Activated CD4-positive, CD25-positive, alpha-beta regulatory T cell (primary cell): ENCODE data around the gene TVP23C.
"Not testable (repeated sequence)": the region's sequence is repeated elsewhere in the genome, so short reads cannot be mapped to it uniquely, and the experiment has no call there.

Experiments
- DNase-seq, 4 experiments: peaks; one replicate each; lab custom pipeline; 2025; lab: John Stamatoyannopoulos, UW

TVP23C gene

GRCh38 chr17:15526292-15527218 is 36.7 kb downstream of the TVP23C start:
- DNase-seq = not testable (repeated sequence)

- not testable (repeated sequence) for DNase-seq
Observed at GRCh38 chr17:15524990-15525985, 38.0 kb downstream of the TVP23C start.

GRCh38 chr17:15516150-15516549 is 47.1 kb downstream of the TVP23C start:
- DNase-seq = no peak

DNA sequence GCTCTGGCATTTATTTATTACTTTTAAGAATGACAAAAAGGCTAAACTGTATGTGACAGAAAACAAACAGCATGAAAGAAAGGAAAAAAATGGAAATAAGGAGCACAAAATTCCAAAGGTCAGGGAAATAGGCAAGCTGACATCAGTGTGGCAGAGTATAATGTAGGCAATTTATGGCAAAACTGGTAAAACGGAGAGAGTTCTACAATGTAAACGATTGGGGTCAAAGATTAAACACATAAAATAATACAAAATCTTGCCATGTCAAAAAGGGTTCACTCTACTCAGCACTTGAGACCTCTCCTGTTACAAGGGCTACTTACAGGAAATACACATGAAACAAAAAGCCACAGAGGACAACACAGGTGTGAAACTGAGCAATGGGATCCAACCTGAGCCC is 48.8 kb downstream of the TVP23C start:
- no peak for DNase-seq

DNA sequence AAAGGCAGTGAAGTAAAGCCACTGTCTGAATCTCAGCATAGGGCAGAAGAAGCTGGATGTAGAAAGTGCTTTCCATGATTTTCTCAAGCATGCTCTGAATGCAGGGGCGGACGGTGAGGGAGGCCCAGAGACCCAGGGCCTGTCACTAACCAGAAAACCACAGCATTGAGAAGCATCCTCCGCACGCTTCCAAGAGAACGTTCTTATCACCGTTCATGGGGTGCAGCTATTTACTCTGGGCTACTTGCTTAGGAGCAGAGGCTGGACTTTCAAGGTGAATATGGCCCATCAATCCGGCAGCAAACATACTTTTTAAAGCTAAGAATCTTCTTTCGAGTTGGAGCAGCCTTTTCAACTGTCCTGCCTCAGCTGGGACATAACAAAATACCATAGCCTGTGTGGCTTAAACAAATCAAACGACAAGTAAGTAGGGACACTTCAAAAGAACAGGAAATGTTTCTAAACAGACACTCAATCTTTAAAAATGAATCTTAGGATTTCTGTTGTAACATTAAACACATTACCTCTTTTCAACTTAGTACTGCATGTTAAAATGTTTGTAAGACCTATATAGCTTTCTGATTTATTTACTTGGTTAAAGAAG is 49.3 kb downstream of the TVP23C start:
- DNase-seq = no peak

DNA sequence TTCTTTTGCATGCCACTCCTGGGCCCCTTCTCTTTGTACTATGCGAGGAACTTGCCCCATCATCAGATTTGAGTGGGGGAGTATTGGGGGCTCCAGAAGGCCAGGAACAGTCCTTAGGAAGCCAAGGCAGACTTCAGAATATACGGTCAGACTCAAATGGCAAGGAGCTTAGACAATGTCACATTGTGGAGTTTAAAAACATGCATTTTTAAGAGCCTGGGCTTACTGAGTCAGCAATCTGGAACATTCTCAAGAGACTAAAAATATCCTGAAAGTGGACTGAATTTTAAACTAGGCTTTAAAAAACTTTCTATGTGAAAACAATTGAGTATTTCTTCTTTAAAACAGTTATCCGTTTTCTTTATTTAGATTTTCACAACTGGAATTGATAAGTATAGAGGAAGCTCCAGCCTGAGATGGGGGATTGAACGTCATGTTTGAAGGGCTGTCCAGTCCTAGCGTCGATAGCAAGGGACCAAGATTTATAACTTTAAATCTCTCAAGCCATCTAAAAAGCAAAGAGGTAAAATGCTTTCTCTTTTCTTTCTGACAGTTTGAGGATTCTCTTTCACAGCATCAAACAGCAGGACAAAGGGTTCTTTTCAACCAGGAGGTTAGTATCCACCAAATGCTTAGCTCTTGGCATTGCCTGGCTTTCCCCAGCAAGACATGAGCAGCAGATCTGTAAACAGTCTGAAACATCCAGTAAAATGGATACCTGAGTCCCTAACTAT is 50.1 kb downstream of the TVP23C start:
- DNase-seq = no peak

DNA sequence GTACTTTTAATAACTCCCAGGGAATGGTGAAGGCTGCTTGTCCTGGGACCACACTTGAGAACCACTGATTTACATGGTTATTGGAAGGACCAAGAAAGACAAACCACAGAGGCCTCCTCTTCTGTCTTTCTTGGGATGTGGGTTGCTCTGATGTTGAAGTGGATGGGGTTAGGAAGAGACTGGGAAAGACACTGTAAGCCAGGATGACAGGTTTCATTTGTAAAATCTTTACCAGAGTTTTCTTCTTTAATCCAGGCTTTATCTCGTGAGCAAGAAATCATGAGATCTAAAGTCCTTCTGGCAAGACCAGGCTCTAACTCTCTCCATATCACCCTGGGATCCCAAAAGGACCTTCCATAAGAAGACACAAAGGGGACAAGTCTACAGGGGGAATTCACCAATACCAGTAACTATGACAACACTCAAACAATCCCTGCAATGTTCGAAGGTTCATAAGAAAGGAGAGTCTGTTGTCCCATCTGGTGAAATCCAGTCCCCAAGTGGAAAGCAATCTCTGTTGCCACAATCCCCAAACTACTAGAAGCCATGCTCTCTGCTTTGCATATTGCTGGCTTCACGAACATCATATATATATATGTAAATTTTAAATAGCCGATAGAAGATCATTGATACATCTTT is 51.1 kb downstream of the TVP23C start:
- DNase-seq = no peak

GRCh38 chr17:15511142-15511541 is 52.1 kb downstream of the TVP23C start:
- no peak for DNase-seq

DNA sequence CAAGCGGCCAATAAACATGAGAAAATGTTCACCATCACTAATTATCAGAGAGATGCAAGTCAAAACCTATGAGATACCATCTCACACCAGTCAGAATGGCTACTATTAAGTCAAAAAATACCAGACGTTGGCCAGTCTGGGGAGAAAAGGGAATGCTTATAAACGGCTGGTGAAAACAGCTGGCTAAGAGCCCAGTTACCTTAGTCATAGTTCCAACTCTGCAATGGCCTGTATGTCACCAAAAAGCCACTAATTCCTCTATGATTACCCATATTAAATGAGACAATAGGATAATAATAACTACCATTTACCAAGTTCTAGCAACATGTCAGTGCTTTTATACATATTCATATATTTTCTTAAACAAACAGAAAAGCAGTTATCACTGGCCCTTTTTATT is 52.9 kb downstream of the TVP23C start:
- DNase-seq = no peak

DNA sequence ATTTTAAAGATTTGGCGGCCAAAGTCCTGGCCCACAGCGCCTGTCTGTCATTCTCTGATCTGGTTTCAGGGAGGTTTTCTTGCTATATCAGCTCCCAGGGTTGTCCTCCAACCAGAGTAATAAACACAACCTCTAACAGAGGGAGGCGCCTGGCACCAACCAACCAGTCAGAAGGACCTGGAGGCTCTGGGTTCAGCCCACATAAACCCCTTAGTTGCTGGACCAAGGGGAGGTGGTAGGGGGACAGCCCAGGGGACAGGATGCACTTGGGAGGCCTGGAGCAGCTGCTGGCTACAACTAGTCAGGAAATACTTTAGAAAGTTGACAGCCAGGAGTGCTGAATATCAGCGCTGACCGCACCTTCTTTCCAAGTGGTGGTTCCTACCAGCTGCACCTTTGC is 54.2 kb downstream of the TVP23C start:
- no peak for DNase-seq

DNA sequence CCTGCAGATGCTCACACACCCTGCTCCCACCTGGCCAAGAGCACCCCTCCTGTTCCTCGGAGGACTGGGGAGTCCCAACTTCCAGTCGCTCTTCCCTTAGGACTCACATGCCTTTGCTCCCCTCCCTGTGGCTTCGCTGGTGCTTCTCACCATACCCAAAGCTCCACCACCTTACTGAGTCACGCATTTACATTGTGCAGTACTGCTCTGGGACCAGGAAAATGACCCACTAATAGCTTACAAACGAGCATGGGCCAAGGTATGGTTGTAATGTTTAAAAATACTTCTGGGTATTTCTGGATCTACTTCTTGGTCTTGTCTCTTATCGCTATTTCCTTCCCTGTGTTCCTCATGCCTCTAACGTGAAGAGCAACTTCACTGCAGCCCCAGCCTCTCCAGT is 54.8 kb downstream of the TVP23C start:
- no peak for DNase-seq

- DNase-seq = no peak
Observed at GRCh38 chr17:15507896-15508295, 55.4 kb downstream of the TVP23C start.

DNA sequence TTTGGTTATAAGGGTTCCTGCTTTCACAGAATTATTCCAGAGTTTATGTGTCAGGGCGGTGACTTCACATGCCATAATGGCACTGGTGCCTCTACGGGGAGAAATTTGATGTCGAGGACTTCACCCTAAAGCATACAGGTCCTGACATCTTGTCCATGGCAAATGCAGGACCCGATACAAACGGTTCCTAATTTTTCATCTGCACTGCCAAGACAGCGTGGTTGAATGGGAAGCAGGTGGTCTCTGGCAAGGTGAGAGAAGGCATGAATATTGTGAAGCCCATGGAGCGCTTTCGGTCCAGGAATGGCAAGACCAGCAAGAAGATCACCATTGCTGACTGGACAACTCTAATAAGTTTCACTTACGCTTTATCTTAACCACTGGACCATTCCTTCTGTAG is 56.3 kb downstream of the TVP23C start:
- DNase-seq = no peak

DNA sequence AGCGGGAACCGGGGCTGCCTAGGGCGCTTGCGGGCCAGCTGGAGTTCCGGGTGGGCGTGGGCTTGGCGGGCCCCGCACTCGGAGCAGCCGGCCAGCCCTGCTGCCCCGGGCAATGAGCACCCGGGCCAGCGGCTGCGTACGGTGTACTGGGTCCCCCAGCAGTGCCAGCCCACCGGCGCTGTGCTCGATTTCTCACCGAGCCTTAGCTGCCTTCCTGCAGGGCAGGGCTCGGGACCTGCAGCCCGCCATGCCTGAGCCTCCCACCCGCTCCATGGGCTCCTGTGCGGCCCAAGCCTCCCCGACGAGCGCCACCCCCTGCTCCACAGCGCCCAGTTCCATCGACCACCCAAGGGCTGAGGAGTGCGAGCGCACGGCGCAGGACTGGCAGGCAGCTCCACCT is 57.6 kb downstream of the TVP23C start:
- DNase-seq = not testable (repeated sequence)

GRCh38 chr17:15503731-15504130 is 59.6 kb downstream of the TVP23C start:
- no peak for DNase-seq

GRCh38 chr17:15502369-15503112 is 60.7 kb downstream of the TVP23C start:
- DNase-seq = peak; percentile 9 to 52 (median 30)

GRCh38 chr17:15501793-15502192 is 61.5 kb downstream of the TVP23C start:
- no peak for DNase-seq

DNA sequence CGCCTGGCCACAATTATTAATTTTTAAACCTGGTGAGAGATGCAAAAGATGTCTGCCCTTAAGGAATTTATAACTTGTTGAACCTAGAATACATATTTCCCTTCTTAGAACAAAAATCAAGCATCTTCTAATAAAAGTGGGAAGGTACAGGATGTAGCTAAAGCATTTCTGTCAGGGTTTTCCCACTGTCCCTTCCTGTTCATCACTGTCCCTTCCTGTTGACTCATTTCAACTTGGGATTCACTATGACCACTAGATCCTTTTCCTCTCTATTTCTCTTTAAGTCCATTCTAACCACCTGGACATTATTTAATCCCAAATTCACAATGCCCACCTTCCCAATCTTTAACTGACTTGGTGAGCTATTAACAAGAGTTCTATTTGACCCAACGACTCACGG is 62.0 kb downstream of the TVP23C start:
- no peak for DNase-seq

DNA sequence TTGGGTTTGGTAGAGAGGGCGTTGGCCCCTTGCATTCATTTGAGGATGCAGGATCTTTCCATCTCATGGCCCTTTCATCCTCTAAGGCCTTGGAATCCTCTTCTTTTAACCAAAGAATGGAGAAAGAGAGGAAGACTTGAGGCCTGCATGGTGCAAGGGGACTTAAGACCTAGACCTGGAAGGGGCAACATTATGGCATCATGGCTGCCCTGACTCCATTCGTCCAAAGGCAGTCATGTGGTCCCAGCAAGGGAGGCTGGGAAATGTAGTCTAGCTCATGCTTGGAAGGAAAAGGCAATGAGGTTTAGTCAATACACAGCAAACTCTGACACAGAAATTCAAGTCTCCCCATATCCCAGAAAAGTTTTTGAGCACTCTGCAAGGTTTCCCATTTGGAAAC is 65.2 kb downstream of the TVP23C start:
- no peak for DNase-seq
